ENCODE results near the gene CERS1.

CERS1 gene

GRCh38 chr19:18900700-18901481, 4.9 kb upstream of the CERS1 start:
- H4K20me1 ChIP-seq (ENCODE audit: insufficient read depth, low read length, poor library complexity, severe bottlenecking): no peaks in the 10 kb centered on the region
- H3K4me3 ChIP-seq (ENCODE audit: low read length, poor library complexity, severe bottlenecking): no peak overlapping the region
- H3K9me3 ChIP-seq (ENCODE audit: insufficient read depth, low read depth, low read length): no peaks in the 10 kb centered on the region
- no peaks in the 10 kb centered on the region for H3K79me2 ChIP-seq (ENCODE audit: insufficient read depth, low read length)
- no peaks in the 10 kb centered on the region for H3K27me3 ChIP-seq (ENCODE audit: insufficient read depth, low read length, poor library complexity, severe bottlenecking)
- H3K4me2 ChIP-seq (ENCODE audit: low read depth, low read length, poor library complexity, severe bottlenecking): no peak overlapping the region
- no peak overlapping the region for H3K9ac ChIP-seq (ENCODE audit: low read depth, low read length, poor library complexity, severe bottlenecking)
- no peaks in the 10 kb centered on the region for H3F3A ChIP-seq (ENCODE audit: low read depth)
- H2AFZ ChIP-seq (ENCODE audit: low read length): no peak overlapping the region
- no peaks in the 10 kb centered on the region for H3K4me1 ChIP-seq (ENCODE audit: insufficient read depth, low read length, poor library complexity, severe bottlenecking)
- no peaks in the 10 kb centered on the region for H3K36me3 ChIP-seq (ENCODE audit: insufficient read depth, low read length)
- H3K9me2 ChIP-seq (replicated peaks; ENCODE audit: low read depth, low read length): no peaks in the 10 kb centered on the region
- TF ChIP-seq, protein P1, sequence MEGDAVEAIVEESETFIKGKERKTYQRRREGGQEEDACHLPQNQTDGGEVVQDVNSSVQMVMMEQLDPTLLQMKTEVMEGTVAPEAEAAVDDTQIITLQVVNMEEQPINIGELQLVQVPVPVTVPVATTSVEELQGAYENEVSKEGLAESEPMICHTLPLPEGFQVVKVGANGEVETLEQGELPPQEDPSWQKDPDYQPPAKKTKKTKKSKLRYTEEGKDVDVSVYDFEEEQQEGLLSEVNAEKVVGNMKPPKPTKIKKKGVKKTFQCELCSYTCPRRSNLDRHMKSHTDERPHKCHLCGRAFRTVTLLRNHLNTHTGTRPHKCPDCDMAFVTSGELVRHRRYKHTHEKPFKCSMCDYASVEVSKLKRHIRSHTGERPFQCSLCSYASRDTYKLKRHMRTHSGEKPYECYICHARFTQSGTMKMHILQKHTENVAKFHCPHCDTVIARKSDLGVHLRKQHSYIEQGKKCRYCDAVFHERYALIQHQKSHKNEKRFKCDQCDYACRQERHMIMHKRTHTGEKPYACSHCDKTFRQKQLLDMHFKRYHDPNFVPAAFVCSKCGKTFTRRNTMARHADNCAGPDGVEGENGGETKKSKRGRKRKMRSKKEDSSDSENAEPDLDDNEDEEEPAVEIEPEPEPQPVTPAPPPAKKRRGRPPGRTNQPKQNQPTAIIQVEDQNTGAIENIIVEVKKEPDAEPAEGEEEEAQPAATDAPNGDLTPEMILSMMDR (conservative IDR thresholded peaks at IDR 0.05; ENCODE audit: low read length): no peak
- no peak for TF ChIP-seq EZH2phosphoT487 (IDR thresholded peaks at IDR 0.05; ENCODE audit: borderline replicate concordance)

DNA sequence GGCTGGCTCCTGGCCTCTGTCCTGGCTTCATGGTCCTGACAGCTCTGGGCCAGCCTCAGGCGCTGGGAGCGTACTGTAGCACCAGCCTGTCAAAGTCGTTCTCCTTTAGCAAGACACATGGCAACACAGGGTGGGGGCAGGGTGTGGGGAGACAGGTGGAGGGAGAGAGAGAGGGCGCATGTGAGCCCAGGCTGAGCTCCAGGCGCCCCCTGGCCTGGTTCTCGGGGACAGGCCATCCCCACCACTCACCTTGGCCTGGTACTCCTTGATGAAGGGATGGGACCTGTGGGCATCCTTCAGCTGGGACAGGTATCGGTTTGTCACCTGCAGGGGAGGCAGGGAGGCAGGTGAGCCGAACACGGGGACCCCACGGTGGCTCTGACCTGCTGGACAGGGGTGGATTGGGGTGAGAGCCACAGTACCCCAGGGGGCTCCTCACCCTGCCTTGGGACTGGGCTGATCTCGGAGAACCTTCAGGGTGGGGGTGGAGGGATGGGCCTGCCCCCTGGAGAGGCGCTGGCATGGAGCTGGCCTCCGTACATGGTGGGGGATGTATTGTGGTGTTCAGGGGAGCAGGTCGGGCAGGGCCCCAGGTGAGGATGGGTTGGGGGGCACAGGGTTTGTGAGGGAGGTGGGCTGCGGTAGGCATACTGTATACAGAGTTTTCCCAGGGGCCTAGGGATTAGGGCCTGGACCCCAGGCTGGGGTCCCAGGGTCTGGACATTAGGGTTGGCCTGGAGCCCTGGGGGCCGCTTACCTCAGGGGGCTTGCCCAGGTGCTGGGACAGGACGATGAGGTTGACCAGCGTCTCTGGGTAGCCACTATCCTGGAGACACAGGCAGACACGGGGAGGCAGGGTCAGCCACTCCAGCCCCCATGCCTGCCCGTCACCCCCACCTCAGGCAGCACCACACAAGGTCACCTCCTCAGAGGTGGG, 3.9 kb upstream of the CERS1 start:
- H3K4me1 ChIP-seq (ENCODE audit: insufficient read depth, low read length, poor library complexity, severe bottlenecking): no peaks in the 10 kb centered on the region
- H3K9me2 ChIP-seq (replicated peaks; ENCODE audit: low read depth, low read length): no peaks in the 10 kb centered on the region
- no peak overlapping the region for H3K9ac ChIP-seq (ENCODE audit: low read depth, low read length, poor library complexity, severe bottlenecking)
- H4K20me1 ChIP-seq (ENCODE audit: insufficient read depth, low read length, poor library complexity, severe bottlenecking): no peaks in the 10 kb centered on the region
- H3F3A ChIP-seq (ENCODE audit: low read depth): no peaks in the 10 kb centered on the region
- H3K36me3 ChIP-seq (ENCODE audit: insufficient read depth, low read length): no peaks in the 10 kb centered on the region
- no peak overlapping the region for H2AFZ ChIP-seq (ENCODE audit: low read length)
- H3K4me2 ChIP-seq (ENCODE audit: low read depth, low read length, poor library complexity, severe bottlenecking): no peak overlapping the region
- TF ChIP-seq, protein P1 (conservative IDR thresholded peaks at IDR 0.05; ENCODE audit: low read length): no peak
- no peak for TF ChIP-seq EZH2phosphoT487 (IDR thresholded peaks at IDR 0.05; ENCODE audit: borderline replicate concordance)
- H3K79me2 ChIP-seq (ENCODE audit: insufficient read depth, low read length): no peaks in the 10 kb centered on the region
- no peaks in the 10 kb centered on the region for H3K9me3 ChIP-seq (ENCODE audit: insufficient read depth, low read depth, low read length)
- no peaks in the 10 kb centered on the region for H3K27me3 ChIP-seq (ENCODE audit: insufficient read depth, low read length, poor library complexity, severe bottlenecking)
- no peak overlapping the region for H3K4me3 ChIP-seq (ENCODE audit: low read length, poor library complexity, severe bottlenecking)

DNA sequence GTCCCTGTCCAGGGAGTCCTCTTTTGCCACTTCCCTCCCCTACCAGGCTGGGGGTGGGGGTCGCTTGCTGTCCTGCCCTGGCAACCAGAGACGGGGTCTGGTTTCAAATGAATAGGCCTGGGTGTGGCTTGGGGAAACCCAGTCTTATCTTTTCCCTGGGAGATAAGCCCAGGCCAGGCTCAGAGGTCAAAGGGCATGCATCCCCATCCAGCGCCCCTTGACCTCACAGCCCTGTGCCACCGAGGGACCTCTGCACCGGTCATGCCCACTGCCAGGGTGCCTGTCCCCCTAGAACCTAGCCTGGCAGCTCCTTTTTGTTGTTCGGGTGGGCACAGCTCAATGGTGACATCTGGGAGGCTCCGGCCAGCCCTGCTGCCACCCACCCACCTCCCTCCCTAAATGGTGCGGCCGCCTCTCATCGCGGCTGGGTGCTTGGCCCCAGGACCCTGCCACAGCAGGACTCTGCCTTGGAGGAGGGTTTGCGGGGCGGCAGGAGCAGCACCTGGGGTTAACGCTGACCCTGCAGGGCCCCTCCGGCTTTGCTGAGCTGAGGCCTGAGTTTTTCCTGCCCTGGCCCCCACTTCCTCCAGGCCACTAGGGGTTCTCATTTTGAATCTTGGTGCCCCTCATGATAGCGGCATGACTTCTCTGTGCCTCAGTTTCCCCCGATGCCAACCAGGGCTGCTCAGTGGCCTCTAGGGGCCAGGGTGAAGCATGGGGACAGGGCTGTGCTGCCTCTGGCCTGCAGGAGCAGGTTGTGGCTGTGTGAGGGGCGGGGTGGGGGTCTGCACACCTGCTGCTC, 2.9 kb upstream of the CERS1 start:
- Histone ChIP-seq H2AFZ (ENCODE audit: low read length) (no peak overlapping the region), H3K27me3 (ENCODE audit: insufficient read depth, low read length, poor library complexity, severe bottlenecking) (no peaks in the 10 kb centered on the region), H3K9me3 (ENCODE audit: insufficient read depth, low read depth, low read length) (no peaks in the 10 kb centered on the region), H3K4me2 (ENCODE audit: low read depth, low read length, poor library complexity, severe bottlenecking) (no peak overlapping the region), H3K36me3 (ENCODE audit: insufficient read depth, low read length) (no peaks in the 10 kb centered on the region), H3K4me1 (ENCODE audit: insufficient read depth, low read length, poor library complexity, severe bottlenecking) (no peaks in the 10 kb centered on the region), H3K9me2 (replicated peaks; ENCODE audit: low read depth, low read length) (no peaks in the 10 kb centered on the region), H3K4me3 (ENCODE audit: low read length, poor library complexity, severe bottlenecking) (no peak overlapping the region), H3K9ac (ENCODE audit: low read depth, low read length, poor library complexity, severe bottlenecking) (no peak overlapping the region), H4K20me1 (ENCODE audit: insufficient read depth, low read length, poor library complexity, severe bottlenecking) (no peaks in the 10 kb centered on the region), H3K79me2 (ENCODE audit: insufficient read depth, low read length) (no peaks in the 10 kb centered on the region), H3F3A (ENCODE audit: low read depth) (no peaks in the 10 kb centered on the region)
- TF ChIP-seq EZH2phosphoT487 (IDR thresholded peaks at IDR 0.05; ENCODE audit: borderline replicate concordance): no peak
- TF ChIP-seq, protein P1 (conservative IDR thresholded peaks at IDR 0.05; ENCODE audit: low read length): no peak
